GM18517 (cell line): ENCODE measurements around the gene WIZ.

Experiments used
- ATAC-seq: cut with Tn5 transposase; IDR thresholded peaks from one replicate; pipeline ENCODE4 v1.9.1; 2021; ENCODE audit warnings: mild to moderate bottlenecking, moderate library complexity; ENCODE audit not compliant: unreplicated experiment

Gene WIZ

GRCh38 chr19:15378534-15379082 is 71.1 kb downstream of the WIZ start:
- no peak for ATAC-seq

- ATAC-seq, result no peak
These were observed 74.8 kb downstream of the WIZ start for GRCh38 chr19:15374796-15375440.

- ATAC-seq, result no peak
These were observed 75.6 kb downstream of the WIZ start for GRCh38 chr19:15374105-15374651.

- ATAC-seq, result no peak
These were observed 76.1 kb downstream of the WIZ start for GRCh38 chr19:15373644-15374043.

DNA sequence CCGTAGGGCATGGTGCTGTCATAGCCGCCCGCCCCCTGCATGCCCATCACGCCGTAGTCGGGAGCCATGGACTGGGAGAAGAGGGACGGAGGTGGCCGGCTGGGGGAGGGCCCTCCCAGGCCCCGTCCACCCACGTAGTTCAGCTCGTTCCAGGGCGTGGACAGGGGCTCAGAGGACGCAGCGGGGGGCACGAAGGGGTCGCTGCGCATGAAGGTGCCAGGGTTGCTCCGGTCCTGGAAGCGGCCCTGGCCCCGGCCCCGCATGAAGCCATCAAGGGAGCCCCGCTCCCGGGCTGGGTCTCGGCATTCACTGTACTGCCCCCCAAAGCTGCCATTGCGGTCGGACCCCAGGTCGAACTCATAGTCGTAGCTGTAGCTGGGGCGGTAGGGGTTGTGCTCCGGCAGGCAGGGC is 76.9 kb downstream of the WIZ start:
- ATAC-seq, result no peak

- no peak for ATAC-seq
These were observed 77.3 kb downstream of the WIZ start for GRCh38 chr19:15372470-15372869.

GRCh38 chr19:15371786-15372380 is 77.9 kb downstream of the WIZ start:
- ATAC-seq, result no peak

- ATAC-seq, result no peak
These were observed 78.6 kb downstream of the WIZ start for GRCh38 chr19:15371119-15371518.
